ENCODE measurements around the gene DENND2A.
"Not testable (repeated sequence)": the region's sequence is repeated elsewhere in the genome, so short reads cannot be mapped to it uniquely, and the experiment has no call there.

DENND2A gene

DNA sequence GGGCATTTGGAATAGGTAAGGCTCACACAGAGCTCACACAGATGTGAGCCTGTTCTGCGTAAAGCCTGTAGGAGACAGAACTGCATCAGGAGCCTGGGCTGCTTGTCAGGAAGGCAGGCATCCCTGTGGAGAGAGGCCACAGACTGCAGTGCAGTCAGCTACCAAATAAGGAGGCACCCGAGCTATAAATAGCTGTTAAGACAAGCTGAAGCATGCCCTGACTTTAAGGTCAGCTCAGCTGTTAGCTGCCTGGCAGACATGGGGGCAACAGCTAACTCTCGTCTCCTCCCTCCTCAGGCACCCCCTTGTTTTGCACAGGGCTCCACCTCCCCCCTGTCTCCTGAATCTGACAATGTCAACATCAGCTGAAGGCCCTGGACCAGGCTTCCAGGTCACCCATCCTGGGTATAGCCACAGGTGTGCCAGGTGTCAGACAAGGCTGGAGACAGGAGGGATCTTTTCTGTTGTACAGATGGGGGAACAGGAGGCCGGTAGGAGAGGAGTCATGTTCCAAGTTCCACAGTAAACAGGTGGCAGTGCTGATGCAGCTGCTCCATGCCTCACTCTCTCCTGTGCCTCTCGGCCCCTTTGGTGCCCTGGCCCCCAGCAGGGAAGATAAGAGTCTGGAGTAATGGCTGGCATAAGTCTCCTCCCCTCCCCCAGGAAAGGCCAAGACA, 133.7 kb downstream of the DENND2A start:
- no peak for DNase-seq (ENCODE audit: low read depth in 3 of 3)

DNA sequence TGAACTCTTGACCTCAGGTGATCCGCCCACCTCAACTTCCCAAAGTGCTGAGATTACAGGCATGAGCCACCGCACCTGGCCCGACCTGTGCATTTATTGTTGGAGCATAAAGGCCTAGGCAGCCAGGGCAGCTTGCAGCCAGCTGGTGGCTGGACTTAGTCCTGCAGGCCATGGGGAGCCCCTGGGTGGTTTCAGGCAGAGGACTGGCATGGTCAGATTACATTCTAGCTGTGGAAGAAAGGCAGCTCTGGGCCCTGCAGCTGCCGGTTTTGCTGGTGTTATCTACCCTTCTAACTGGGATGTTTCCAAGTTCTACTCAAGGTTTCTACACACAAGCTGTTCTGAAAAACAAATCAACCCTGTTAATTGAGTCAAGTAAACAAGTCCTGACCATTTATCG, 138.6 kb downstream of the DENND2A start:
- DNase-seq (ENCODE audit: low read depth in 3 of 3): no peak

DNA sequence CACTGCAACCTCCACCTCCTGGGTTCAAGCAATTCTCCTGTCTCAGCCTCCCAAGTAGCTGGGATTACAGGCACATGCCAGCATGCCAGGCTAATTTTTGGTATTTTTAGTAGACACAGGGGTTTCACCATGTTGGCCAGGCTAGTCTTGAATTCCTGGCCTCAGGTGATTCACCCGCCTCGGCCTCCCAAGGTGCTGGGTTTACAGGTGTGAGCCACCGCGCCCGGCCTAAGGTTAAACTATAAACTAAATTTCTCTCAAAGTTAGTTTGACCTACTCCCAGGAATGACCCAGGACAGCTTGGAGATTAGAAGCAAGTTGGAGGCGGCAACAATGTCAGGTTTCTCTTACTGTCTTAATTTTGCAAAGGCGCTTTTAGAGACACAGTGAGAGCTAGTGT, 142.8 kb downstream of the DENND2A start:
- DNase-seq (ENCODE audit: low read depth in 3 of 3): not testable (repeated sequence)

DNA sequence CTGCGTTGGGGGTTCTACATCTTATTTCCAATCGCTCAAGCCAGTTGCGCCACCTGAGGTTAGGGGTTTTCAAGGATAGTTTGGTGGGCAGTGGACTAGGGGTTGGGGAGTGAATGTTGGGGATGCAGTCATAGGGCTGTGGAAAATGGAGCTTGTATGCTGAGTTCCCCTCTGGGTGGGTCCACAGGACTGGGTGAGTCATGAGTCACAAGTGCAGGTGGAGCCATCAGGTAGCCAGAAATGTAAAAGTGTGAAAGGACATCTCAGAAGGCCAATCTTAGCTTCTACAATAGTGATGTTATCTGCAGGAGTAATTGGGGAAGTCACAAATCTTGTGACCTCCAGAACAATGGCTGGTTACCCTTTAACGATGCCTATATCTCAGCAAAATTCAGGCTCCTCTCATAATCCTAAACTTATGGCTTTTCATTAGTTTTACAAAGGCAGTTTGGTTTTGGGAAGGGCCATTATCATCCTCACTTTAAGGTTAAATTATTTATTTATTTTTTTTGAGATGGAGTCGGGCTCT, 143.3 kb downstream of the DENND2A start:
- DNase-seq (ENCODE audit: low read depth in 3 of 3): no peak

DNA sequence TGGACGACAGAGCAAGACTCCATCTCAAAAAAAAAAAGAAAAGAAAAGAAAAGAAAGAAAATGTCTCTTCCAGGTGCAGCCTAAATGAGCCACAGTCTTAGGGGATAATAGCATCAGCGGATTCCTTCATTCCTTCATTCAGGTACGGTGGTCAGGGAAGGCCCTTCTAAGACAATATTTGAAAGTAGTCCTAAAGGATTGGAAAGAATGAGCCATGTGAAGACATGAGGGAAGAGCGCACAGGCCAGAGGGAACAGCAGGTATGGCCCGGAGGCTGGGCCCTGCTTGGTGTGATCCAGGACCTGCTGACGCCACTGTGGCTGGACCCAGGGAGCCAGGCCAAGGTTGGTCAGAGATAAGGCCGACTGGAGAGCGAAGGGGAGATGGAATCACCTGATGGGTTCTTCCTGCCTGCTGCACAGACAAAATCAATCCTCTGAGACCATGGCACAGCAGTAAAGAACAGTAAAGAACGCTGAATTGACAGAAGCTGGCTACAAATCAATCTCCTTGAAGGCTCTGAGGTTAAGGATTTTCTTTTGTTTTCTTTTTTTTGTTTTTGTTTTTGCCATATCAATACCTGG, 145.0 kb downstream of the DENND2A start:
- DNase-seq (ENCODE audit: low read depth in 3 of 3): no peak

DNA sequence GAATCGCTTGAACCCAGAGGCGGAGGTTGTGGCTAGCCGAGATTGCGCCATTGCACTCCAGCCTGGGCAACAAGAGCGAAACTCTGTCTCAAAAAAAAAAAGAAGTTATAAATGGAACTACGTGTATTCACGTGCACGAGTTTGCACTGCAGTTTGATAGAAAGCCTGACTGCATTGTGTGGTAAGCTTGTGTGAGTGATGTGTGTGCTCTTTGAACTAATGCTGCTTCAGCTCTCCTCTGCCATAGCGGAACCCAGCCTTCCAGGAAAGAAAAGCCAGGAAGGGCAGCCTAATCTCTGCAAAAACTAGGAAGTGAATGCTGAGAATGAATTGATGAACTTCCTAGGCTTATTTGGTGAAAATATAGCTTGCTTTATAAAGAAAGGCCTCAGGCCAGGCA, 145.7 kb downstream of the DENND2A start:
- no peak for DNase-seq (ENCODE audit: low read depth in 3 of 3)

DNA sequence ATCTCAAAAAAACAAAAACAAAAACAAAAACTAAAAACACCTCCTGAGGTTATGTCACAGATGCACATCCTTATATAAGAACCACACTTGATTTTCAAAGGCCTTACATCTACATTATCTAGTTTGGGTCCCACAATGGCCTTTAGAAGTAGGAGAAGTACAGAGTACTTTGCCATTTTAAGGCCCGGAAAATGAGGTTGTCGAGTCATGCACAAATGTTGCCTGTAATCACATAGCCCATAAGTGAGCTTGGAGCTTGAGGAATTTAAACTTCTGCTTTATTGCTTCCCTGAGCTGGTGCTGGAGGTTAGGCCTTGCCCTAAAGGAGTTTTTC, 151.6 kb downstream of the DENND2A start:
- no peak for DNase-seq (ENCODE audit: low read depth in 3 of 3)

DNA sequence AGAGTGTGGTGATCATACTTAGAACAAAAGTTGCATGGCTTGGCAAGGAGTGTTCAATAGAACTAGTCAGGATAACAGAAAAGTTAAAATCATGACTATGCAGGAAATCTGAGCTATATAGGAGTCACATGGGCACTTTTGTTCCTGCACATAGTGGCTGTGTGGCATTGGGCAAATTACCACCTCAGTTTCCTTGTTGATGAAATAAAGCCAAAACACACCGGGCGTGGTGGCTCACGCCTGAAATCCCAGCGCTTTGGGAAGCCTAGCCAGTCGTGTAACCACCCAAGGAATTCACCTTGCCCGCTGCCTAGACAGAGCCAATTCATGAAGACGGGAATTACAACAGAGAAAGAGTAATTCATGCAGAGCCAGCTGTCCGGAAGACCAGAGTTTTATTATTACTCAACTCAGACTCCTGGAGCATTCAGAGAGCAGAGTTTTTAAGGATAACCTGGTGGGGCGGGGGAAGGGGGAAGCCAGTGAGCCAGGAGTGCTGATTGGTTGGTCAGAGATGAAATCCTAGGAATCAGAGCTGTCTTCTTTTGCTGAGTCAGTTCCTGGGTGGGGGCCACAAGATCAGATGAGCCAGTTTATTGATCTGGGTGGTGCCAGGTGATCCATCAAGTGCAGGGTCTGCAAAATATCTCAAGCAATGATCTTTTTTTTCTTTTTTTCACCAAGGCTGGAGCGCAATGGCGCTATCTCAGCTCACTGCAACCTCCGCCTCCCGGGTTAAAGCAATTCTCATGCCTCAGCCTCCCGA, 154.9 kb downstream of the DENND2A start:
- DNase-seq (ENCODE audit: low read depth in 3 of 3): no peak

DNA sequence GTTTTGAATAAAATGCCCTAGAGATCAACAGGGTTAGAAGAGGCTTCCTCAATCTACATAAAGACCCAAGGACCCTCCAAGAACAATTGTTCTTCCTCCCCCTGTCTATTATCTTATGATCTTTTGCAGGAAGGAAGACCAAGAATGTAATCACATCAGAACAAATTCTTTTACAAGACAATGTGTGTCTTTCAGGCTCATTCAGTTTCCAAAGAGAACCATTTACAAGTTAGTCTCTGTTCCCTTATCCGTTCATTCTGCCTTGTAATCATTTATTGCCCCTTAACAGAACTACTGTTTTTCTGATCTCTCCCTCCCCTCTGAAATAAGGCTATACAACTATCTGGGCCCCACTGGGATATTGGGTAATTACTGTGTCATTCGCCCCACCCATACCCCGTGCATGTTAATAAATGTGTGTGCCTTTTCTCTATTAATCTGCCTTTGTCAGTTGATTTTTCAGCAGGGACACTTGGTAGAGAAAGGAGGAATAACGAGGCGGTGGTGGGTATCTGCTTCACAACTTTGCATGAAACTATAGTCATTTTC, 155.6 kb downstream of the DENND2A start:
- no peak for DNase-seq (ENCODE audit: low read depth in 3 of 3)

DNA sequence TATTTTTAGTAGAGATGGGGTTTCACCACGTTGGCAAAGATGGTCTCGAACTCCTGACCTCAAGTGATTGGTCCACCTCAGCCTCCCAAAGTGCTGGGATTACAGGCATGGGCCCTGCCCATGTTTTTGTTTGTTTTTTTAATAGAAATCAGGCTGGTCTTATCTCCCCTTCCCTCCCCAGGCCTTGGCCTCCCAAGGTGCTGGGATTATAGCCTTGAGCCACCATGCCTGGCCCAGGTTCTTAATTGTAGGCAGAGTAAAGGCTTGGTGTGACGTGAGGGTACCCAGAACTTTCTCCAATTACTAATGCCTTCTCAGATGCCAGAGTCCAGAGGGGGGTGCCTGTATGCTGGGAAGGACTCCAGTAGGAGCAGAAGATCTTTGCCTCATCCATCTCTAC, 156.1 kb downstream of the DENND2A start:
- no peak for DNase-seq (ENCODE audit: low read depth in 3 of 3)

DNA sequence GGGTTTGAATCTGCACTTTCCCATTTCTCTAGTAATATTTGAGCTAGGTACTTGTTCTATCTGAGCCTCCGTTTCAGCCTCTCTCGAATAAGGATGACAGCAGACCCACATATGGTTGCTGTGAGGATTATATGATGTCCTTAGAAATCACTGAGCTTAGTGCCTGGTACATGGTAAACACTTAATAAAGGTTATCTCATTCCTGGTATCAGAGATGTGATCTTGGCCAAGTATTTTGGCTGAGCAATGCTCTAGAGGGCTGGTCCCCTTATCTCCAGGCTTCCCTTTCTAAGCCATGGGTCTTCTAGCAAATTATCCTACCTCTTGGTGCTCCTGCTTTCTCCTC, 160.9 kb downstream of the DENND2A start:
- no peak for DNase-seq (ENCODE audit: low read depth in 3 of 3)

DNA sequence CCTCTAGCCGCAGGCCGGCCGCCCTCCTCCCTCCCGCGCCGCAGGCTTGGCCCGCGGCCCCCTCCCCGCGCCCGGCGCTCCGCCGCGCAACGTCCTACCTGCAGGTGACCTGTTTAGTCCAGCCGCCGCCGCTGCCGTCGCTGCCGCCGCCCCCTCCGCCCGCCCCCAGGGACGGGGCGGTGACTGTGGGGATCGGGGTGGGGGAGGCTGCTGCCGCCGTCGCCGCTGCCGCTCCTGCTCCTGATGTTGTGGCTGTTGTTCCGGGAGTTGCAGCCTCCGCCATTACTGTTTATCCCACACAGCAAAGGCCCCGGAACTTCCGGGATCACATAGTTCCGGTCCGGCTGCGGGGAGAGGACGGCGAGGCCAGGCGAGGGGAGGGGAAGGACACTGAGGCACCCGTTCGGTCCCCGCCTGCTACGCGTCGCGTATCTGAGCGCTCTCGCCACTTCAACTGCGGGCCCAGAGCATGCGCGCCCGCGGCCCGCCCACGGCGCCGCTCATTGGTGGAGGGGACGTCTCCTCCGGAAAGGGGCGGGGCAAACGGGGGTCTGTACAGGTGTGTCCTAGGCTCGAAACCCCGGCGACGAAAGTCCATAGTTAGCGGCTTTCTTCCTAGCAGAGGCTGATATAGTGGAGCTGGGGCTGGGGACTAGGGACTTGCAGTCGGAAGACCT, 161.4 kb downstream of the DENND2A start, which contains the start of gene MKRN1:
Gene MKRN1 (minus strand): TSS at position 444 of the 677 bp plus-strand sequence. CDS start 161 bp downstream, at position 283.
- DNase-seq (ENCODE audit: low read depth in 3 of 3): peak; percentile 87 to 93 (median 90)

DNA sequence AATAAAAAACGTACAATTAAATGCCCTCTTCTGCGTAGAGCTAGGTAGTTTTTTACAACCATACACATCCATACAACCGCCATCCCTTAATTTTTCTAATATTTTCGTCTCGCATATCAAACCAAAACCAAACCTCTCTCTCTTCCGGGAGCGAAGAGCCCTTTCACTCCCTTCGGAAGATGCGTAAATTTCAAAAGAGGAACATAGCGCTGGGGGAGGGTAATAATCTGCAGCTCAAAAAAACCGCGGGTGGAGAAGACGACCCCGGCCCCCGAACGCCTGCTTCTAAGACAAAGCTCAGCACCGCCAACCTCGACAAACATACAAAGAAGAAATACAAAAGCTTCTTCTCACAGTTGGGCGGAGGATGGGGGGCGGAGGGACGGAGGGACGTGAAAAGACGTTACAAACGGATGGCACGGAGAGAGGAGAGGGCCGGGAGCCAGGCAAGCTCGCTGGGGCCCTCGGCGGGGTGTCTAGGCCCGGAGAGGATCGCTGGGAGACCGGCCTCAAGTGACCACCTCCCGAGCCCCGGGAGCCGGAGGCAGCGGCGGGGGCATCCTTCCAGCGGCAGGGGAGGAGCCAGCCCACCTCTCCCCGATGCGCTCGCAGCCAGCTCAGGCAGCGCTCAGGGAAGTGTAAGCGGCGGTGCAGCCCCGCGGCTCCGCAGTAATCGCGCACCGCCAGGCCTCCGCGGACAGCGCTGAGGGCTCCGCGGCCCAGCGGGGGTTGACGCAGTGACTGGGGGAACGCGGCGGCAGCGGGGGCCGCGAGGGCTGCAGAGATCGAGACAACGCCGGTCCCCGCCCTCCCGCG, 162.2 kb downstream of the DENND2A start:
- peak in 2 of 3 experiments; percentile 7 to 18 for DNase-seq (ENCODE audit: low read depth in 3 of 3)

DNA sequence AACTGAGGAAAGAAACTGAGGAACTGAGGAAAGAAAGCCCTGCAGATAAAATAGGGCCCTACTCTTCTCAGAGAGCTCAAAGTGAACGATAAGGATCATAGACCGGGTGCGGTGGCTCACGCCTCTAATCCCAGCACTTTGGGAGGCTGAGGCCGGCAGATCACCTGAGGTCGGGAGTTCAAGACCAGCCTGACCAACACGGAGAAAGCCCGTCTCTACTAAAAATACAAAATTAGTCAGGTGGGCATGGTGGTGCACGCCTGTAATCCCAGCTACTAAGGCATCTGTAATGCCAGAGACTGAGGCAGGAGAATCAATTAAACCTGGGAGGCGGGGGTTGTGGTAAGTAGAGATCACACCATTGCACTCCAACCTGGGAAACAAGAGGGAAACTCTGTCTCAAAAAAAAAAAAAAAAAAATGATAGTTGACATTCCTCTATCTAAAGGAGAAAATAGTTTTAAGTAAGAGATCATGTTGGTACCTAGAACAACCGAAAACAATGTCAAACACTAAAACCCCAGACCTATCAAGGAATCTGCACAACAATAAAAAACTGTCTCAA, 163.8 kb downstream of the DENND2A start:
- DNase-seq (ENCODE audit: low read depth in 3 of 3): no peak

DNA sequence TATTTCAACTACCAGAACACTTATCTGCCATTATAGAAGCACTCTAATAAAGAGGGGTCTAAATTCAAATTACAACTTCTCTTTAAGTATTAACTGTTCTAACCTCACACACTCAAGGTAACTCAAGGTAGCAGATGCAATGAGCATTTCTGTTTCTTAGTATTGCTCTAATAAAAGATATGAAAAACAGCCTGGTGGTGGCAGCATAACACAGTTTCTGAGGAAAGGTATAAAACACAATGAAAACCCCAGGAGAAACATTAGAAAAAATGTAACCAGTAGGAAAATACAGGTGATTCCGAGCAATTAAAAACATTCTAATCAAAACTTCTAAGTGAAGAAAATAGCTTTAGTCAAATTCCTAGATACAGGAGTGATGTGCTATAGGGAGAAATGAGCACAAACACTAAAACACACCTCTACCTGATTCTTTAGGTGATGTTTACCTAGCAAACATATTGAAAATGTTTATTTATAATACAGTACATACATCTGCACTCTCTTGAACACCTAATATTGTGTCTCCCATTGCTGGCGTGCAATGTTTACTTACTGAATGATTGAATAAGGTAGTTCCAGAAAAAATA, 164.8 kb downstream of the DENND2A start:
- peak in 2 of 3 experiments; percentile 15 to 28 for DNase-seq (ENCODE audit: low read depth in 3 of 3)
